IPS-18c (cell line): ENCODE results near the gene CLNK.

Experiments
- H3K4me3 ChIP-seq: 2 replicates; pipeline ENCODE4 v1.7.0; 2013; ENCODE audit warnings: low read depth, mild to moderate bottlenecking, low read length, moderate library complexity; ENCODE audit not compliant: insufficient read depth
- H3K9me3 ChIP-seq: one replicate; pipeline ENCODE4 v1.6.1; 2013; ENCODE audit warnings: mild to moderate bottlenecking, low read length, moderate library complexity; ENCODE audit not compliant: control insufficient read depth, insufficient read depth

Gene CLNK

GRCh38 chr4:10606483-10607155, 77.9 kb downstream of the CLNK start:
- Histone ChIP-seq H3K4me3 (no peak overlapping the region), H3K9me3 (no peaks in the 10 kb centered on the region)

- Histone ChIP-seq H3K4me3 (no peak overlapping the region), H3K9me3 (no peaks in the 10 kb centered on the region)
Observed at GRCh38 chr4:10605746-10606482, 78.7 kb downstream of the CLNK start.

GRCh38 chr4:10605031-10605430, 79.5 kb downstream of the CLNK start:
- Histone ChIP-seq H3K9me3 (no peaks in the 10 kb centered on the region), H3K4me3 (no peak overlapping the region)

- no peak overlapping the region for H3K4me3 ChIP-seq
- H3K9me3 ChIP-seq: no peaks in the 10 kb centered on the region
Observed at GRCh38 chr4:10599574-10599973, 85.0 kb downstream of the CLNK start.

GRCh38 chr4:10598829-10599228, 85.7 kb downstream of the CLNK start:
- H3K4me3 ChIP-seq: no peak overlapping the region
- H3K9me3 ChIP-seq: no peaks in the 10 kb centered on the region

- Histone ChIP-seq H3K9me3 (no peaks in the 10 kb centered on the region), H3K4me3 (no peak overlapping the region)
Observed at GRCh38 chr4:10596586-10597290, 87.8 kb downstream of the CLNK start.

GRCh38 chr4:10593130-10593529, 91.4 kb downstream of the CLNK start:
- no peak overlapping the region for H3K4me3 ChIP-seq
- H3K9me3 ChIP-seq: no peaks in the 10 kb centered on the region

GRCh38 chr4:10590896-10591295, 93.7 kb downstream of the CLNK start:
- no peaks in the 10 kb centered on the region for H3K9me3 ChIP-seq
- no peak overlapping the region for H3K4me3 ChIP-seq

GRCh38 chr4:10589799-10590198, 94.8 kb downstream of the CLNK start:
- H3K9me3 ChIP-seq: no peaks in the 10 kb centered on the region
- no peak overlapping the region for H3K4me3 ChIP-seq

- Histone ChIP-seq H3K4me3 (no peak overlapping the region), H3K9me3 (no peaks in the 10 kb centered on the region)
Observed at GRCh38 chr4:10589321-10589720, 95.2 kb downstream of the CLNK start.

- Histone ChIP-seq H3K4me3 (no peak overlapping the region), H3K9me3 (no peaks in the 10 kb centered on the region)
Observed at GRCh38 chr4:10587697-10588096, 96.9 kb downstream of the CLNK start.

GRCh38 chr4:10587296-10587695, 97.3 kb downstream of the CLNK start:
- Histone ChIP-seq H3K9me3 (no peaks in the 10 kb centered on the region), H3K4me3 (no peak overlapping the region)

- Histone ChIP-seq H3K4me3 (no peak overlapping the region), H3K9me3 (no peaks in the 10 kb centered on the region)
Observed at GRCh38 chr4:10584042-10584441, 100.5 kb downstream of the CLNK start.

- Histone ChIP-seq H3K9me3 (no peaks in the 10 kb centered on the region), H3K4me3 (no peak overlapping the region)
Observed at GRCh38 chr4:10582951-10583350, 101.6 kb downstream of the CLNK start.

GRCh38 chr4:10582059-10582686, 102.4 kb downstream of the CLNK start:
- H3K4me3 ChIP-seq: no peak overlapping the region
- no peaks in the 10 kb centered on the region for H3K9me3 ChIP-seq

- H3K4me3 ChIP-seq: no peak overlapping the region
- no peaks in the 10 kb centered on the region for H3K9me3 ChIP-seq
Observed at GRCh38 chr4:10581022-10581421, 103.5 kb downstream of the CLNK start.

GRCh38 chr4:10579648-10580047, 104.9 kb downstream of the CLNK start:
- H3K9me3 ChIP-seq: no peaks in the 10 kb centered on the region
- no peak overlapping the region for H3K4me3 ChIP-seq
